GM19025 (cell line): Measurements from ENCODE around the gene RGPD5.
"Not testable (repeated sequence)": the region's sequence is repeated elsewhere in the genome, so short reads cannot be mapped to it uniquely, and the experiment has no call there.

ENCODE experiments used
- ATAC-seq: cut with Tn5 transposase; IDR thresholded peaks from one replicate; pipeline ENCODE4 v1.9.1; 2021; ENCODE audit warnings: mild to moderate bottlenecking, low read depth, moderate library complexity; ENCODE audit not compliant: unreplicated experiment

RGPD5 gene

GRCh38 chr2:109794074-109794737 is at the start of gene RGPD5:
RGPD5 (plus strand) TSS chr2:109794305; CDS start chr2:109794466, 161 bp downstream.
- peak; percentile 96 for ATAC-seq

GRCh38 chr2:109751572-109751971 is 42.5 kb upstream of the RGPD5 start:
- ATAC-seq: not testable (repeated sequence)

GRCh38 chr2:109757163-109757824 is 36.8 kb upstream of the RGPD5 start:
- ATAC-seq: not testable (repeated sequence)

- not testable (repeated sequence) for ATAC-seq
Observed at GRCh38 chr2:109760265-109761042, 33.7 kb upstream of the RGPD5 start.

GRCh38 chr2:109761043-109761454 is 33.1 kb upstream of the RGPD5 start:
- not testable (repeated sequence) for ATAC-seq

- not testable (repeated sequence) for ATAC-seq
Observed at GRCh38 chr2:109761976-109762375, 32.1 kb upstream of the RGPD5 start.

- not testable (repeated sequence) for ATAC-seq
Observed at GRCh38 chr2:109766074-109766473, 28.0 kb upstream of the RGPD5 start.

- ATAC-seq: not testable (repeated sequence)
Observed at GRCh38 chr2:109766886-109767578, 27.1 kb upstream of the RGPD5 start.

- not testable (repeated sequence) for ATAC-seq
Observed at GRCh38 chr2:109768934-109769333, 25.2 kb upstream of the RGPD5 start.

- not testable (repeated sequence) for ATAC-seq
Observed at GRCh38 chr2:109779118-109779517, 15.0 kb upstream of the RGPD5 start.

- ATAC-seq: not testable (repeated sequence)
Observed at GRCh38 chr2:109781147-109781816, 12.8 kb upstream of the RGPD5 start.

GRCh38 chr2:109782446-109782993 is 11.6 kb upstream of the RGPD5 start:
- not testable (repeated sequence) for ATAC-seq

GRCh38 chr2:109791530-109792279 is 2.4 kb upstream of the RGPD5 start:
- not testable (repeated sequence) for ATAC-seq

GRCh38 chr2:109792659-109793058 is 1.4 kb upstream of the RGPD5 start:
- ATAC-seq: peak; percentile 47

- peak; percentile 70 for ATAC-seq
Observed at GRCh38 chr2:109871129-109871751, 77.1 kb downstream of the RGPD5 start.

GRCh38 chr2:109876625-109877024 is 82.5 kb downstream of the RGPD5 start:
- not testable (repeated sequence) for ATAC-seq

- ATAC-seq: not testable (repeated sequence)
Observed at GRCh38 chr2:109882112-109882511, 88.0 kb downstream of the RGPD5 start.

GRCh38 chr2:109888414-109888813 is 94.3 kb downstream of the RGPD5 start:
- ATAC-seq: not testable (repeated sequence)
